HepG2 (cell line): ENCODE data around the gene MAP3K20. TPM values are rescaled to one million over a fixed set of nuclear protein-coding genes. Genes with fewer than 3 reads are reported as not detected.
A peak's percentile ranks its signal among the peaks of the same experiment; 100 is the strongest.

ENCODE experiments used
- AGO2 ChIP-seq: fragments of 200-400 bp; formaldehyde crosslinking; optimal IDR thresholded peaks from 2 replicates; pipeline ENCODE3; 2017; ENCODE audit warnings: mild to moderate bottlenecking, low read depth, low read length, moderate library complexity
- ARNT2 ChIP-seq: sonication (generic); formaldehyde crosslinking; IDR thresholded peaks from 2 replicates; pipeline ENCODE4 v1.8.0; 2022; ENCODE audit warnings: mild to moderate bottlenecking, low read depth, missing genetic modification reagents, moderate library complexity
- CCDC6 ChIP-seq: sonication (generic); formaldehyde crosslinking; IDR thresholded peaks from 2 replicates; pipeline ENCODE4 v1.8.1; 2022; ENCODE audit warnings: mild to moderate bottlenecking, missing genetic modification reagents, moderate library complexity
- HES4 ChIP-seq: sonication (generic); formaldehyde crosslinking; IDR thresholded peaks from 2 replicates; pipeline ENCODE4 v1.9.0; 2021; ENCODE audit warnings: mild to moderate bottlenecking, missing genetic modification reagents, borderline replicate concordance
- HMGA1 ChIP-seq: sonication (generic); formaldehyde crosslinking; conservative IDR thresholded peaks from 2 replicates; pipeline ENCODE4 v1.4.0; 2020; ENCODE audit warnings: missing genetic modification reagents
- MYC ChIP-seq: sonication (generic); formaldehyde crosslinking; IDR thresholded peaks from 2 replicates; pipeline ENCODE4 v1.9.0; 2021; ENCODE audit warnings: missing genetic modification reagents, borderline replicate concordance
- TAF15 ChIP-seq: fragments of 200-400 bp; formaldehyde crosslinking; IDR thresholded peaks from one replicate; pipeline ENCODE4 v1.6.1; 2018; ENCODE audit warnings: mild to moderate bottlenecking, low read depth, low read length; ENCODE audit not compliant: poor library complexity, severe bottlenecking
- THAP11 ChIP-seq: IDR thresholded peaks from 2 replicates; pipeline ENCODE4 v1.6.1; 2016; ENCODE audit warnings: missing biosample characterization, missing genetic modification reagents
- ZFP36 ChIP-seq: fragments of 150-350 bp; IDR thresholded peaks from 2 replicates; pipeline ENCODE4 v1.6.1; 2018; ENCODE audit warnings: borderline replicate concordance, low read length, low read depth; ENCODE audit not compliant: partially characterized antibody
- ZKSCAN8 ChIP-seq: IDR thresholded peaks from 2 replicates; pipeline ENCODE4 v1.6.1; 2016; ENCODE audit warnings: borderline replicate concordance, missing genetic modification reagents, missing compliant biosample characterization
- ZNF180 ChIP-seq: sonication (generic); formaldehyde crosslinking; IDR thresholded peaks from 2 replicates; pipeline ENCODE4 v1.4.0; 2020; ENCODE audit warnings: low read depth, missing genetic modification reagents, borderline replicate concordance
- ZNF230 ChIP-seq: sonication (generic); formaldehyde crosslinking; IDR thresholded peaks from 2 replicates; pipeline ENCODE4 v1.4.0; 2020; ENCODE audit warnings: mild to moderate bottlenecking, missing genetic modification reagents
- ZNF383 ChIP-seq: sonication (generic); formaldehyde crosslinking; IDR thresholded peaks from 2 replicates; pipeline ENCODE4 v1.4.0; 2020; ENCODE audit warnings: missing genetic modification reagents, mild to moderate bottlenecking, borderline replicate concordance
- ZNF619 ChIP-seq: sonication (generic); formaldehyde crosslinking; IDR thresholded peaks from 2 replicates; pipeline ENCODE4 v1.4.0; 2020; ENCODE audit warnings: mild to moderate bottlenecking, missing genetic modification reagents
- ZNF772 ChIP-seq: sonication (generic); formaldehyde crosslinking; IDR thresholded peaks from 2 replicates; pipeline ENCODE4 v1.5.0; 2020; ENCODE audit warnings: mild to moderate bottlenecking, missing genetic modification reagents
- polyA plus RNA-seq, 8 experiments: library from polyadenylated mRNA; depleted of rRNA in 3 of 8; stranded (reverse) in 7 of 8; unstranded in 1 of 8; fragments of >200 nt; fragmentation: Illumina TruSeq in 4 of 8; extraction: Trizol in 4 of 8; gene quantifications; 2 replicates each; pipeline versions ENCODE4 v1.2.1 to v1.2.3, GENCODE V29; 2011 to 2016; ENCODE audit warnings: low read depth in 4 of 8, missing spikeins in 1 of 8, mixed read lengths in 1 of 8; ENCODE audit not compliant: insufficient read depth in 1 of 8
- total RNA-seq, 5 experiments: library from RNA; depleted of rRNA; stranded (reverse); fragments of >200 nt; fragmentation: Illumina TruSeq; extraction: Trizol; gene quantifications; 2 replicates each; pipeline ENCODE4 v1.2.3, GENCODE V29; 2016; ENCODE audit warnings: low read depth in 1 of 5
- TF ChIP-seq, protein P1 (sequence below): sonication (generic); formaldehyde crosslinking; IDR thresholded peaks from 2 replicates; pipeline ENCODE4 v1.4.0; 2020; ENCODE audit warnings: missing genetic modification reagents
- TF ChIP-seq, protein P2 (sequence below): sonication (generic); formaldehyde crosslinking; conservative IDR thresholded peaks from 2 replicates; pipeline ENCODE4 v1.4.0; 2020; ENCODE audit warnings: missing genetic modification reagents
- TF ChIP-seq, protein P3 (sequence below): IDR thresholded peaks from 2 replicates; pipeline ENCODE4 v1.6.1; 2016; ENCODE audit warnings: mild to moderate bottlenecking

Gene MAP3K20
- total and polyA plus RNA-seq, 2 of the 13 experiments (the other 11 are each of a cell fraction or from before 2014, with no cell fraction given), result 5.2 to 13.5 TPM

DNA sequence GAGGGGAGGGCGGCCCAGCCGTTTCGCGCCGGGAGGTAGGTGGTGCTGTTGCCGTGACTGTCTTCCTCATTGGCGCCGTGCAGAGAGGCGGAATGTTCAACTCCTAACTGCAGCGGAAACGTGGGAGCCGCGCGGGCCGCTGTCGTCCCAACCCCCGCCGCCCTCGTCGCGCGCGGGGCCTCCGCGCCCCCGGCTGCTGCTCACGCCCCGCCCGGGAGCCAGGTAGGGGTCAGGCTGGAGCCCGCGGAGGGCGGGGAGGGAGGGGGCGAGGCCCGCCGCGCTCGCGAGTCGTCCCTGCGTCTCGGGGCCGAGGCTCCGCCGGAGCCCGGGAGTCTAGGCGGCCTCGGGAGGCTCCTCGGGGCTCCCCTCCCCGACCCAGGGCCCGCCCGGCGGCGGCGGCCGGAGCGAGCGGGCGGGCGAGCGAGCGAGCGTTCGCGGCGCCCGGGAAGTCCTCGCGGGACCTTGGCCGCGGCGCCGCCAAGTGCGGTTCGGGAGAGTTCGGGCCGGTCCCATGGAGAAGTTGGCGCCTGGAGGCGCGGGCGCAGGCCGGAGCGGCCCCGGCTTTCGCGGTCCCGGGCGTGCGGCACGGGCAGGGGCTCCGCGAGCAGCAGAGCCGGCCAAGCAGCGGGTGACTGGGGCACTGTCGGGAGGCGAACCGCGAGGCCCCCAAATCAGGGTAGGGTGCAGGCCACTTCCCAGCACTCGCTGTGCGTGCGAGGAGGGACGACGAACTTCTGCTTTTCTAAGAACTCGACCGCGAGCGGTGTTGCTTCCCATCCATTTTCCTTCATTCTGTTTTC is at the start of gene MAP3K20 (continued):
- TF ChIP-seq MYC (CRISPR knock-in tag) (no peak; the same call in 1 of the 2 replicates), ZNF619 (CRISPR knock-in tag) (0 out of 2 replicates have a peak, but pooled peaks have one; percentile 47), CCDC6 (0 out of 2 replicates have a peak, but pooled peaks have one; percentile 66), HES4 (CRISPR knock-in tag) (peak; percentile 88), ZNF180 (CRISPR knock-in tag) (no peak; the same call in 1 of the 2 replicates), ARNT2 (CRISPR knock-in tag) (peak; percentile 76; the same call in 1 of the 2 replicates), ZNF383 (CRISPR knock-in tag) (no peak), AGO2 (peak; percentile 30), TAF15 (no peak), HMGA1 (CRISPR knock-in tag) (no peak), ZKSCAN8 (no peak), ZNF772 (CRISPR knock-in tag) (peak; percentile 11; the same call in 1 of the 2 replicates), THAP11 (peak; percentile 13; the same call in 1 of the 2 replicates), ZFP36 (no peak), ZNF230 (peak; percentile 53)
- TF ChIP-seq, protein P1, sequence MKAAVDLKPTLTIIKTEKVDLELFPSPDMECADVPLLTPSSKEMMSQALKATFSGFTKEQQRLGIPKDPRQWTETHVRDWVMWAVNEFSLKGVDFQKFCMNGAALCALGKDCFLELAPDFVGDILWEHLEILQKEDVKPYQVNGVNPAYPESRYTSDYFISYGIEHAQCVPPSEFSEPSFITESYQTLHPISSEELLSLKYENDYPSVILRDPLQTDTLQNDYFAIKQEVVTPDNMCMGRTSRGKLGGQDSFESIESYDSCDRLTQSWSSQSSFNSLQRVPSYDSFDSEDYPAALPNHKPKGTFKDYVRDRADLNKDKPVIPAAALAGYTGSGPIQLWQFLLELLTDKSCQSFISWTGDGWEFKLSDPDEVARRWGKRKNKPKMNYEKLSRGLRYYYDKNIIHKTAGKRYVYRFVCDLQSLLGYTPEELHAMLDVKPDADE (CRISPR knock-in tag), result 0 out of 2 replicates have a peak, but pooled peaks have one; percentile 11
- TF ChIP-seq, protein P2, sequence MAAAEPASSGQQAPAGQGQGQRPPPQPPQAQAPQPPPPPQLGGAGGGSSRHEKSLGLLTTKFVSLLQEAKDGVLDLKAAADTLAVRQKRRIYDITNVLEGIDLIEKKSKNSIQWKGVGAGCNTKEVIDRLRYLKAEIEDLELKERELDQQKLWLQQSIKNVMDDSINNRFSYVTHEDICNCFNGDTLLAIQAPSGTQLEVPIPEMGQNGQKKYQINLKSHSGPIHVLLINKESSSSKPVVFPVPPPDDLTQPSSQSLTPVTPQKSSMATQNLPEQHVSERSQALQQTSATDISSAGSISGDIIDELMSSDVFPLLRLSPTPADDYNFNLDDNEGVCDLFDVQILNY, result peak; percentile 84
- TF ChIP-seq, protein P3, sequence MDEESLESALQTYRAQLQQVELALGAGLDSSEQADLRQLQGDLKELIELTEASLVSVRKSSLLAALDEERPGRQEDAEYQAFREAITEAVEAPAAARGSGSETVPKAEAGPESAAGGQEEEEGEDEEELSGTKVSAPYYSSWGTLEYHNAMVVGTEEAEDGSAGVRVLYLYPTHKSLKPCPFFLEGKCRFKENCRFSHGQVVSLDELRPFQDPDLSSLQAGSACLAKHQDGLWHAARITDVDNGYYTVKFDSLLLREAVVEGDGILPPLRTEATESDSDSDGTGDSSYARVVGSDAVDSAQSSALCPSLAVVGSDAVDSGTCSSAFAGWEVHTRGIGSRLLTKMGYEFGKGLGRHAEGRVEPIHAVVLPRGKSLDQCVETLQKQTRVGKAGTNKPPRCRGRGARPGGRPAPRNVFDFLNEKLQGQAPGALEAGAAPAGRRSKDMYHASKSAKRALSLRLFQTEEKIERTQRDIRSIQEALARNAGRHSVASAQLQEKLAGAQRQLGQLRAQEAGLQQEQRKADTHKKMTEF (CRISPR knock-in tag), result 0 out of 2 replicates have a peak, but pooled peaks have one; percentile 15
